ENCODE data around the gene SETD3. TPM values are rescaled to one million over a fixed set of nuclear protein-coding genes. Genes with fewer than 3 reads are reported as not detected.

Gene SETD3
- total and polyA plus RNA-seq, 5 donors from 2014 or later: 26.5 to 38.1 (median 35.0) TPM

DNA sequence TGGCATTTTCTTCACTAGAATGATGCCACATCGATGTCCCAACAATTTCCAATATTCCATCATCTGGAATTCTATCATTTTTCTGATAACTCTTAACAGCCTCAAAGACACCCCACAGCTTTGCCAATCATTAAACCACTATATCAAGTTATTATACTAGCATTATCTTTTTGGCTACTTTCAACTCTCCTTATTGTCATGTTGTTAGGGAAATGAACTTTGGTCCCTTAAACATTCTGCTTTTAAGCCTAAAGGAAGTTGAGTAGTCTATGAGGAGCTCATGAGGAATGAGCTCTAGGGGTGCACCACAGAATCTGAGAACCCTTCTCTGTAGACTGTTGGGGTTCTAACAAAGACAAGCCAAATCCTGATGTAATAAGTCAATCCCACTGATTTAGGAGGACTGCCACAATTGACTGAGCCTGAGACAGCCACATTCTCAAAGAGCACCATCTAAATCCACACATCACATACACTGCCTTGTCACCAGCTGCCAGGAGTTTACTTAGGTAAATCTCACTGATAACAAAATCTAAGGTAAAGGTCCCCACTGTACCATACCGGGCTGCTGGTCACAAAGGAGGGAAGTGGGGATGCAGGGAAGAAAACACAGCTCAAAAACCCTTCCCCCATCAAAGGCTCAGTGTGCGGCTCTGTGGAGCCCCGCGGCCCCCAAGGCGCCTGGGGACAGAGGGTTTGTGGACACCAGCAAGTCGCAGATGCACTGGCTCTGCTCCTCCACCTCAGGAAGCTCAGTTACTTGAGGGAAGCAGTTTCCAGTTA lies 58.2 kb downstream of the SETD3 start:
- no peak overlapping the region for H3K27ac Mint-ChIP-seq

DNA sequence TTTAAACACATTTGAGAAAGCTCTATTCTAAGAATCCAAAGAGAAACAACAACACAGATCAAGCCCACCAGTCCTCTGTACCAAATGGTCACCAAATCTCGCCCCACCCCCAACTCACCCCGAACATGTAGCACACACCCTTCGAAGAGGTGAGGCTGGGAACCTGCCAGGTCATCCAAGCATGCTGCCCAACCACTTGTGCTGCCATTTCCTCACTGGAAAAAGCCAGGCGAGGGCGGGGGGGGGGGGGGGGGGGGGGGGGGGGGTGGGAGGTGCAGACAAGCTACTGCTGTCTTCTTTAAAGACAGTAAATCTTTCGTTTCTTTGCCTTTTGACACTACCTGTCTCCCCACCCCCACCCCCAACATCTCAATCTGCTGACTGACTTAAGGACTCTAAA lies 59.9 kb downstream of the SETD3 start:
- Mint-ChIP-seq H3K9me3 (peaks cover 0 to 2% (median 0%) of the 10 kb centered on the region in 7 donors), H3K4me3 (peak overlapping the region in 1 of 4 donors; percentile 54), H3K4me1 (peaks cover 6 to 18% (median 10%) of the 10 kb centered on the region in 4 donors), H3K36me3 (peaks cover 11% of the 10 kb centered on the region), H3K27me3 (no peaks in the 10 kb centered on the region), H3K27ac (peak overlapping the region in 1 of 3 donors; percentile 57)
- H3K27me3 ChIP-seq (ENCODE audit: control insufficient read depth, insufficient read depth, low read length): no peaks in the 10 kb centered on the region
- no peak overlapping the region for H3K4me3 ChIP-seq (ENCODE audit: low read depth, low read length)
- H3K36me3 ChIP-seq (ENCODE audit: control insufficient read depth, insufficient read depth, low read length): peaks cover 5% of the 10 kb centered on the region
- no peak for DNase-seq
- no peak overlapping the region for H3K27ac ChIP-seq (ENCODE audit: insufficient read depth, low read length, poor library complexity, severe bottlenecking)
- no peaks in the 10 kb centered on the region for H3K9me3 ChIP-seq (ENCODE audit: control insufficient read depth in 2 of 2, low read length in 2 of 2)
- peaks cover 2% of the 10 kb centered on the region for H3K4me1 ChIP-seq (ENCODE audit: control insufficient read depth, insufficient read depth, low read length, poor library complexity, severe bottlenecking)
- no peak for ATAC-seq (ENCODE audit: low read depth in 2 of 2)

More for the DNA sequence above, 58.2 kb downstream of the SETD3 start:
- no peaks in the 10 kb centered on the region for H3K9me3 ChIP-seq (ENCODE audit: control insufficient read depth in 2 of 2, low read length in 2 of 2)
- H3K27ac ChIP-seq (ENCODE audit: insufficient read depth, low read length, poor library complexity, severe bottlenecking): no peak overlapping the region
- no peaks in the 10 kb centered on the region for H3K27me3 ChIP-seq (ENCODE audit: control insufficient read depth, insufficient read depth, low read length)
- peaks cover 0 to 2% (median 0%) of the 10 kb centered on the region in 7 donors for H3K9me3 Mint-ChIP-seq
- H3K4me3 ChIP-seq (ENCODE audit: low read depth, low read length): no peak overlapping the region
- no peak overlapping the region for H3K4me3 Mint-ChIP-seq
- peaks cover 11% of the 10 kb centered on the region for H3K36me3 Mint-ChIP-seq
- H3K27me3 Mint-ChIP-seq: no peaks in the 10 kb centered on the region
- peaks cover 10% of the 10 kb centered on the region for H3K36me3 ChIP-seq (ENCODE audit: control insufficient read depth, insufficient read depth, low read length)
- no peak for ATAC-seq (ENCODE audit: low read depth in 2 of 2)
- DNase-seq: no peak
- H3K4me1 ChIP-seq (ENCODE audit: control insufficient read depth, insufficient read depth, low read length, poor library complexity, severe bottlenecking): no peaks in the 10 kb centered on the region
- peaks cover 0 to 18% (median 12%) of the 10 kb centered on the region in 4 donors for H3K4me1 Mint-ChIP-seq

- Histone ChIP-seq H3K4me1 (ENCODE audit: control insufficient read depth, insufficient read depth, low read length, poor library complexity, severe bottlenecking) (peaks cover 5% of the 10 kb centered on the region), H3K9me3 (ENCODE audit: control insufficient read depth in 2 of 2, low read length in 2 of 2) (no peaks in the 10 kb centered on the region), H3K36me3 (ENCODE audit: control insufficient read depth, insufficient read depth, low read length) (no peaks in the 10 kb centered on the region), H3K27me3 (ENCODE audit: control insufficient read depth, insufficient read depth, low read length) (no peaks in the 10 kb centered on the region), H3K4me3 (ENCODE audit: low read depth, low read length) (no peak overlapping the region), H3K27ac (ENCODE audit: insufficient read depth, low read length, poor library complexity, severe bottlenecking) (no peak overlapping the region)
- peak overlapping the region in 1 of 3 donors; percentile 57 for H3K27ac Mint-ChIP-seq
- no peak for ATAC-seq (ENCODE audit: low read depth in 2 of 2)
- no peak overlapping the region for H3K4me3 Mint-ChIP-seq
- DNase-seq: no peak
- H3K27me3 Mint-ChIP-seq: no peaks in the 10 kb centered on the region
- H3K9me3 Mint-ChIP-seq: peaks cover 0 to 2% (median 0%) of the 10 kb centered on the region in 7 donors
- peaks cover 10 to 24% (median 13%) of the 10 kb centered on the region in 4 donors for H3K4me1 Mint-ChIP-seq
- H3K36me3 Mint-ChIP-seq: peaks cover 14% of the 10 kb centered on the region
Measured at GRCh38 chr14:99419905-99420304, 60.8 kb downstream of the SETD3 start.

DNA sequence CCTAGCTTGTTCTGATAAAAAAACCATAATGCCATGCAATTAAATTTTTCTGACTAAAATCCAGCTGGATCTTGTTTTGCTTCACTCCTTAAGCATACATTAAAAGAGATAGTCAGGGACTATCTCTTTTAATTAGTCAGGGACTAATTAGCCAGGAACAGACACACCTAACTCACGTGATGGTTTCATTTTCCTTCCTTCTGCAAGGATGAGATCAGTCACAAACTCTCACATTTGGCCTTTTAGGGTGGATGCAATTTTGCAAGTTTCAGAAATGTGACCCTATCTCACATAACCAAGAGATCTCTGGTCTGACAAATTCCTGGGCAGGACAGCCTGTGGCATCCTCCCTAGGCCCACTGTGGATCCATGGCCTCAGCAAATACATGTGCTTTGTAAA lies 62.4 kb downstream of the SETD3 start:
- Mint-ChIP-seq H3K27ac (peak overlapping the region in 1 of 3 donors; percentile 4), H3K9me3 (peaks cover 0 to 2% (median 0%) of the 10 kb centered on the region in 7 donors), H3K27me3 (no peaks in the 10 kb centered on the region), H3K36me3 (peaks cover 14% of the 10 kb centered on the region), H3K4me1 (peaks cover 6 to 16% (median 11%) of the 10 kb centered on the region in 4 donors), H3K4me3 (no peak overlapping the region)
- ATAC-seq (ENCODE audit: low read depth in 2 of 2) (no peak), DNase-seq (no peak)
- Histone ChIP-seq H3K27me3 (ENCODE audit: control insufficient read depth, insufficient read depth, low read length) (no peaks in the 10 kb centered on the region), H3K9me3 (ENCODE audit: control insufficient read depth in 2 of 2, low read length in 2 of 2) (no peaks in the 10 kb centered on the region), H3K36me3 (ENCODE audit: control insufficient read depth, insufficient read depth, low read length) (peaks cover 3% of the 10 kb centered on the region), H3K27ac (ENCODE audit: insufficient read depth, low read length, poor library complexity, severe bottlenecking) (no peak overlapping the region), H3K4me1 (ENCODE audit: control insufficient read depth, insufficient read depth, low read length, poor library complexity, severe bottlenecking) (peaks cover 5% of the 10 kb centered on the region), H3K4me3 (ENCODE audit: low read depth, low read length) (no peak overlapping the region)

- DNase-seq (no peak), ATAC-seq (ENCODE audit: low read depth in 2 of 2) (no peak)
- no peaks in the 10 kb centered on the region for H3K9me3 ChIP-seq (ENCODE audit: control insufficient read depth in 2 of 2, low read length in 2 of 2)
- H3K4me3 ChIP-seq (ENCODE audit: low read depth, low read length): no peak overlapping the region
- Mint-ChIP-seq H3K4me3 (no peak overlapping the region), H3K4me1 (peaks cover 11 to 16% (median 13%) of the 10 kb centered on the region in 4 donors), H3K9me3 (peaks cover 0 to 2% (median 0%) of the 10 kb centered on the region in 7 donors), H3K36me3 (peaks cover 21% of the 10 kb centered on the region), H3K27me3 (no peaks in the 10 kb centered on the region), H3K27ac (no peak overlapping the region)
- no peaks in the 10 kb centered on the region for H3K27me3 ChIP-seq (ENCODE audit: control insufficient read depth, insufficient read depth, low read length)
- H3K36me3 ChIP-seq (ENCODE audit: control insufficient read depth, insufficient read depth, low read length): peaks cover 14% of the 10 kb centered on the region
- peaks cover 5% of the 10 kb centered on the region for H3K4me1 ChIP-seq (ENCODE audit: control insufficient read depth, insufficient read depth, low read length, poor library complexity, severe bottlenecking)
- H3K27ac ChIP-seq (ENCODE audit: insufficient read depth, low read length, poor library complexity, severe bottlenecking): no peak overlapping the region
Measured at GRCh38 chr14:99416909-99417308, 63.8 kb downstream of the SETD3 start.

DNA sequence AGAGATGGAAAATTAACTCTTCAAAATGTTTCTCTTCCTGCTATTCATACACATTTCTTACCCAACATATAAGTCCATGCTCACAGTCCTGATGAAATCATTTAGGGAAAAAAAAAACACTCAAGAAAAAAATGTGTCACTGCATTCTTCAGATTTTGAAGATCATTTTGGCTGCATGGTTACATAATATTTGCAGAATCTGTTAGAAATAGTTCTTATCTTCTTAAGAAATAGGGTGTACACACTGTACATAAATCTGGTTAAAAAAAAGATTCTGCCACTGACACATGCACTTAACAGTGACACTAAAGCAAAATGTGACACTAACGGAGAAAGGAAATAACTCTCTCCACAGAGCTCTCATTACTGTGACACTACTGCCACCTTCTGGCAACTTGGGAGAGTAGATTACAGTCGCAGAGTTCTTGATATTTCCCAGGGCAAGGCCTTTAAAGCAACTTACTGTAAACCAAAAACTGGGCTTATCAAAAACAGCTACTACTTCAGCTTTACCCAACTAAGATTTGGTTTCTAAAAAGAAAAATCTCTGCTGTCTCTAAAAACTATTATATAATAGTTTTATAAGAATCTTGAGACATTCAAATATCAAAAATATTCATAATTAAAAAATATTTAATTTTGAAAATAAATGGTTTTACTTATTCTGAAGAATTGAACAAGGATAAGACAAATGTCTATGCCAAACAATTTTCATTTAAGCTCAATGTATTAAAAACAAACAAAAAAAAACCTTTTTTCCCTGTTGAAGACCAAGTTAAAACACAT lies 65.0 kb downstream of the SETD3 start:
- H3K27ac Mint-ChIP-seq: peak overlapping the region in 1 of 3 donors; percentile 4
- peak; percentile 91 to 96 for ATAC-seq (ENCODE audit: low read depth in 2 of 2)

GRCh38 chr14:99413911-99414310 lies 66.7 kb downstream of the SETD3 start:
- H3K9me3 ChIP-seq (ENCODE audit: control insufficient read depth in 2 of 2, low read length in 2 of 2): no peaks in the 10 kb centered on the region
- no peaks in the 10 kb centered on the region for H3K27me3 ChIP-seq (ENCODE audit: control insufficient read depth, insufficient read depth, low read length)
- peaks cover 5% of the 10 kb centered on the region for H3K4me1 ChIP-seq (ENCODE audit: control insufficient read depth, insufficient read depth, low read length, poor library complexity, severe bottlenecking)
- H3K4me1 Mint-ChIP-seq: peaks cover 9 to 13% (median 11%) of the 10 kb centered on the region in 4 donors
- H3K27me3 Mint-ChIP-seq: no peaks in the 10 kb centered on the region
- peaks cover 22% of the 10 kb centered on the region for H3K36me3 Mint-ChIP-seq
- H3K4me3 Mint-ChIP-seq: no peak overlapping the region
- peaks cover 24% of the 10 kb centered on the region for H3K36me3 ChIP-seq (ENCODE audit: control insufficient read depth, insufficient read depth, low read length)
- H3K27ac Mint-ChIP-seq: no peak overlapping the region
- H3K27ac ChIP-seq (ENCODE audit: insufficient read depth, low read length, poor library complexity, severe bottlenecking): no peak overlapping the region
- H3K9me3 Mint-ChIP-seq: peaks cover 0 to 2% (median 0%) of the 10 kb centered on the region in 7 donors
- no peak for DNase-seq
- ATAC-seq (ENCODE audit: low read depth in 2 of 2): no peak
- H3K4me3 ChIP-seq (ENCODE audit: low read depth, low read length): no peak overlapping the region

More for the DNA sequence above, 65.0 kb downstream of the SETD3 start:
- H3K27me3 Mint-ChIP-seq: no peaks in the 10 kb centered on the region
- H3K9me3 ChIP-seq (ENCODE audit: control insufficient read depth in 2 of 2, low read length in 2 of 2): no peaks in the 10 kb centered on the region
- H3K27me3 ChIP-seq (ENCODE audit: control insufficient read depth, insufficient read depth, low read length): no peaks in the 10 kb centered on the region
- peaks cover 11 to 16% (median 13%) of the 10 kb centered on the region in 4 donors for H3K4me1 Mint-ChIP-seq
- H3K4me1 ChIP-seq (ENCODE audit: control insufficient read depth, insufficient read depth, low read length, poor library complexity, severe bottlenecking): peaks cover 5% of the 10 kb centered on the region
- H3K4me3 Mint-ChIP-seq: no peak overlapping the region
- peaks cover 22% of the 10 kb centered on the region for H3K36me3 ChIP-seq (ENCODE audit: control insufficient read depth, insufficient read depth, low read length)
- DNase-seq: peak; percentile 57 to 90 (median 79)
- H3K4me3 ChIP-seq (ENCODE audit: low read depth, low read length): no peak overlapping the region
- peaks cover 0 to 2% (median 0%) of the 10 kb centered on the region in 7 donors for H3K9me3 Mint-ChIP-seq
- peaks cover 21% of the 10 kb centered on the region for H3K36me3 Mint-ChIP-seq
- H3K27ac ChIP-seq (ENCODE audit: insufficient read depth, low read length, poor library complexity, severe bottlenecking): no peak overlapping the region

Measured in CD4-positive, CD25-positive, alpha-beta regulatory T cell (primary cell).